Karpas-422 (cell line): ENCODE data around the gene HOXA5. TPM values are rescaled to one million over a fixed set of nuclear protein-coding genes. Genes with fewer than 3 reads are reported as not detected.

Experiments
- DNase-seq: peaks from one replicate; pipeline ENCODE4 v3.0.0-alpha.2; 2015
- H2AFZ ChIP-seq: fragments of 200-600 bp; sonication (generic); 2 replicates; pipeline ENCODE4 v1.6.1; 2014; ENCODE audit warnings: antibody characterized with exemption, low read length, mixed read lengths
- H3K27ac ChIP-seq: fragments of 200-600 bp; sonication (generic); 2 replicates; pipeline ENCODE4 v1.5.1; 2014; ENCODE audit warnings: mild to moderate bottlenecking, low read length, moderate library complexity
- H3K27me3 ChIP-seq: fragments of 200-600 bp; sonication (generic); 2 replicates; pipeline ENCODE4 v1.6.1; 2014; ENCODE audit warnings: low read length, mixed read lengths
- H3K36me3 ChIP-seq: fragments of 200-600 bp; sonication (generic); 2 replicates; pipeline ENCODE4 v1.6.1; 2014; ENCODE audit warnings: low read length, mixed read lengths; ENCODE audit not compliant: insufficient read depth
- H3K4me1 ChIP-seq: fragments of 200-600 bp; sonication (generic); 2 replicates; pipeline ENCODE4 v1.6.1; 2014; ENCODE audit warnings: mild to moderate bottlenecking, low read length, mixed read lengths
- H3K4me2 ChIP-seq: fragments of 200-600 bp; sonication (generic); 2 replicates; pipeline ENCODE4 v1.6.1; 2014; ENCODE audit warnings: low read length, low read depth, mild to moderate bottlenecking; ENCODE audit not compliant: poor library complexity, severe bottlenecking
- H3K4me3 ChIP-seq: fragments of 200-600 bp; sonication (generic); 2 replicates; pipeline ENCODE4 v1.5.1; 2014; ENCODE audit warnings: mild to moderate bottlenecking, antibody characterized with exemption, low read length, mixed read lengths
- H3K79me2 ChIP-seq: fragments of 200-600 bp; sonication (generic); 2 replicates; pipeline ENCODE4 v1.6.1; 2014; ENCODE audit warnings: mild to moderate bottlenecking, low read length, mixed read lengths
- H3K9ac ChIP-seq: fragments of 200-600 bp; sonication (generic); 2 replicates; pipeline ENCODE4 v1.6.0; 2014; ENCODE audit warnings: low read length
- H3K9me2 ChIP-seq: fragments of 200-600 bp; sonication (generic), shearing (Covaris generic); replicated peaks from 2 replicates; pipeline ENCODE4 v1.6.0; 2014; ENCODE audit warnings: mild to moderate bottlenecking, low read length, moderate library complexity; ENCODE audit not compliant: insufficient read depth
- H3K9me3 ChIP-seq: fragments of 300-700, 200-600 bp; sonication (generic); 2 replicates; pipeline ENCODE4 v1.6.1; 2014; ENCODE audit warnings: low read length, mixed read lengths
- H4K20me1 ChIP-seq: fragments of 200-600 bp; sonication (generic); 2 replicates; pipeline ENCODE4 v1.6.1; 2014; ENCODE audit warnings: mild to moderate bottlenecking, antibody characterized with exemption, low read length, low read depth; ENCODE audit not compliant: insufficient read depth
- total RNA-seq: library from RNA; depleted of rRNA; stranded (reverse); fragments of >200 nt; shearing (Covaris generic); gene quantifications from 2 replicates; pipeline ENCODE4 v1.2.3, GENCODE V29; 2014; ENCODE audit warnings: low replicate concordance

Gene HOXA5
- total RNA-seq, 1 experiment from 2014 or later, result 4.1 TPM

DNA sequence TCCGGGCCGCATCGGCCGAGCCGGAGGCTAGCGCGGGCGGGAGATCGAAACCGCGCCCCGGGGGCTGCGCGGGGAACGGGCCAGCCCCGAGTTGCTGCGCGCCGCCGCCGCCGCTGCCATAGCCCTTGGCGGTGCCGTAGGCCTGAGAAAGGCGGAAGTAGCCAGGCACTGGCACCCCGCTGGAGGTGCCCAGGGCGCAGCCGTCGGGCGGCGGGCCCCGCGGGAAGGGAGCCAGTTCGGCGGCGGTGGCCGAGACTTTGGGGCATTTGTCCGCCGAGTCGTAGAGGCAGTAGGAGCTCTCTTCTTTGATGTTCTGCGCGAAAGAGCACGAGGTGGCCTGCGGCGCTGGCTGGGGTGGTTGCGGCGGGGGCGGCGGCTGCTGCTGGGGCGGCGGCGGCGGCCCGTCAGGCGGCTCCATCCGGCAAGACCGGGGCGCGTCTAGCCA lies 30.1 kb upstream of the HOXA5 start:
- Histone ChIP-seq H2AFZ (no peak overlapping the region), H3K4me2 (no peak overlapping the region)
- DNase-seq, result no peak

DNA sequence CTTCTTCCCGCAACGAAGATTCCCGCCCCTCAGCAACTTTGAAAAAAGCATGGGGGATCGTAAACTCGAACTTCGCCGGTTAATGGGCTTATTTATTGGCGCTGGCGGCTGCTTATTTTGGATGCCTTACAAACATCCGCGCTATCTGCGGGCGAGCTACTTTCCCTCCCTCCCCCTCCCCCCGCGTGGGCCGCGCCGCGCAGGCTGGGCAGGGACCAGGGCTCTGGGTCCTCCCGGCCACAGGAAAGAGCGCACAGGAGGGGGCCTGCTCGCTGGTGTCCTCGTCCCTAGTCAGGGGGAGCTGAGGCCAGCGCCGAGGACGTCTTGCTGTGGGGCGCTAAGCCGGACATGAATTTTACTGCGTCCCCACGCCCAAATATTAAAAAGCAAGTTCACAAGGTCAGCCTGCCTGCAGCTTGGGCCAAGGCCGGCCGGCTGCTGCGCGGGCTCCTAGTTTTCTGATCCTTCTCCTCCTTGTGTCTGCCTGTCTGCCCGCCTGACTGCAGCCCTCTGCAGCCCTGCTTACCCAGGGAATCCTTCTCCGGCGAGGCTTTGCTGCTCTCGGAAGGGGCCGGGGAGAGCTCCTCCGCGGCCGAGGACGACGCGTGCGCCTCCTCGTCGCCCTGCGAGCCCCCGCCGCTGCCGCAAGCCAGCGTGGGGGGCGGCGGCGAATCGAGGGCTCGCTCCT lies 29.5 kb upstream of the HOXA5 start:
- no peak overlapping the region for H3K4me3 ChIP-seq
- H3K79me2 ChIP-seq, result no peaks in the 10 kb centered on the region
- H3K9ac ChIP-seq, result no peak overlapping the region

More for the DNA sequence above, 30.1 kb upstream of the HOXA5 start:
- Histone ChIP-seq H3K4me3 (no peak overlapping the region), H3K9me3 (no peaks in the 10 kb centered on the region), H4K20me1 (no peaks in the 10 kb centered on the region), H3K79me2 (no peaks in the 10 kb centered on the region), H3K4me1 (no peaks in the 10 kb centered on the region), H3K36me3 (no peaks in the 10 kb centered on the region), H3K27ac (no peak overlapping the region), H3K9ac (no peak overlapping the region), H3K27me3 (no peaks in the 10 kb centered on the region), H3K9me2 (no peaks in the 10 kb centered on the region)

DNA sequence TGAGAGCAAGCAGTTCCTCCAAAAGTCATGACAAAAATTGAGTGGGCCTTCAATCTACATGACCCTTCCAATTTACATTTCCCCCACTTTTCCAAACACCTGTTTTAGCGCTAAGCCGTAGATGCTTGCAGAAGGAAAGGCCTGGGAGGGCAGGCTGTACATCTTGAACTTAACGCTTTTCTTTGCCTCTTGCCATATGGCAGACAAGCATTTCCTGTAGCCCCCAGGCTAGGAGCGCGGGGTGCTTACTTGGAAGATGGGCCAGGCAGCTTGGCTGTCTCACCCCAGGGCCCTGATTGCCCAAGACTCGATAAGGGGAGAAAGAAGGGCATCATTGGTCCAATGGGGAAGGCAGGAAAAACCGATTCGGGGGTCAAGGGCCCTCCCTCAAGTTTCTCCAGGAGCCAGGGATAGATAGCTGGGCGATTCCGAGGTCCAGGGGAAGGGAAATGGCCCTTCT lies 28.9 kb upstream of the HOXA5 start:
- Histone ChIP-seq H3K4me3 (no peak overlapping the region), H3K9ac (no peak overlapping the region), H3K9me3 (no peaks in the 10 kb centered on the region), H3K4me2 (no peak overlapping the region), H3K27me3 (no peaks in the 10 kb centered on the region), H4K20me1 (no peaks in the 10 kb centered on the region), H3K4me1 (no peaks in the 10 kb centered on the region), H3K9me2 (no peaks in the 10 kb centered on the region), H3K79me2 (no peaks in the 10 kb centered on the region), H3K36me3 (no peaks in the 10 kb centered on the region), H3K27ac (no peak overlapping the region), H2AFZ (no peak overlapping the region)
- DNase-seq, result no peak

More for the DNA sequence above, 29.5 kb upstream of the HOXA5 start:
- no peaks in the 10 kb centered on the region for H3K27me3 ChIP-seq
- no peaks in the 10 kb centered on the region for H3K9me3 ChIP-seq
- no peaks in the 10 kb centered on the region for H3K4me1 ChIP-seq
- H4K20me1 ChIP-seq, result no peaks in the 10 kb centered on the region
- no peak for DNase-seq
- H2AFZ ChIP-seq, result no peak overlapping the region
- no peak overlapping the region for H3K27ac ChIP-seq
- no peaks in the 10 kb centered on the region for H3K36me3 ChIP-seq
- no peak overlapping the region for H3K4me2 ChIP-seq
- no peaks in the 10 kb centered on the region for H3K9me2 ChIP-seq

DNA sequence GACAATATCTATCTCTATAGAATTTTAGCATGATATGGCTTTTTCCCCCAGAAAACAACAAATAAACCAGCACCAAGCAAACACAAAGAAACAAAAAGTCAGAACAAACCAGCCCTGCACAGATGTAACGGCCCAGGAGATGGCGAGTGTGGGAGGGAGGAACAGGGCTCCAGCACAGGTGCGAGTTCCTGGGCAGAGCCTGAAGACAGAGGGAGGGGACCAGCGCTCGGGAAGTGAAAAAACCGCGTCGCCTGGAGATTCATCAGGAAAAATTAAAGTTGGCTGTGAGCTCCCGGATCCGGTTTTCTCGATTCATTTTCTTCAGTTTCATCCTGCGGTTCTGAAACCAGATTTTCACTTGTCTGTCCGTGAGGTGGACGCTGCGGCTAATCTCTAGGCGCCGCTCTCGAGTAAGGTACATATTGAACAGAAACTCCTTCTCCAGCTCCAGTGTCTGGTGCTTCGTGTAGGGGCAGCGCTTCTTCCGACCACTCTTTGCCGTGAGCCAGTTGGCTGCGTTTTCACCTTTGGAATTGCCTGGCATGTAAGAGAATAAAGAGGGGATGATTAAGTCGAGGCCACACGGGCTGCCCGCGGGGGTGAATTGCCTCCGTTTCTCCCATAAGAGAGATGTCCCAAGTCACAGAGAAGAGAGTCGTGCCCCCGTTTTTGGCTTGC lies 28.3 kb upstream of the HOXA5 start:
- no peak overlapping the region for H3K4me3 ChIP-seq
- no peak overlapping the region for H3K4me2 ChIP-seq
- H4K20me1 ChIP-seq, result no peaks in the 10 kb centered on the region
- no peak overlapping the region for H3K27ac ChIP-seq
- no peaks in the 10 kb centered on the region for H3K79me2 ChIP-seq
- no peaks in the 10 kb centered on the region for H3K4me1 ChIP-seq
- H2AFZ ChIP-seq, result no peak overlapping the region
- no peaks in the 10 kb centered on the region for H3K9me2 ChIP-seq
- H3K9me3 ChIP-seq, result no peaks in the 10 kb centered on the region
- no peaks in the 10 kb centered on the region for H3K27me3 ChIP-seq
- no peak for DNase-seq
- H3K36me3 ChIP-seq, result no peaks in the 10 kb centered on the region
- H3K9ac ChIP-seq, result no peak overlapping the region

DNA sequence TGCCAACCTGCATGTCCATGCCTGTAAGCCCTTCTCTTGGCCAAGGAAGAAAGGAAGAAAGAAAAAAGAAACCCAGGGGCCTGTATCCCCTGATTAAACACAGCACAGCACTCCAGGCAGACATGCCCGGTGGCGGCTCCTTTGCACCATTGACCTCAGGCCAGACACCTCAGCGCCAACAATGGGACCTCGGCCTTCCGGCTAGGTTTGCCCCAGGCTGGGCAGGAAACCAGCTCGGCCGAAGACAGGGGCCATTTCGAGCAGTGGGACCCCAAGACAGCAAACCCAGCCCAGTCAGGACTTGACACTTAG lies 27.8 kb upstream of the HOXA5 start:
- H4K20me1 ChIP-seq, result no peaks in the 10 kb centered on the region
- no peaks in the 10 kb centered on the region for H3K4me1 ChIP-seq
- no peak overlapping the region for H2AFZ ChIP-seq
- H3K27ac ChIP-seq, result no peak overlapping the region
- no peak overlapping the region for H3K4me3 ChIP-seq
- no peak overlapping the region for H3K9ac ChIP-seq
- H3K9me2 ChIP-seq, result no peaks in the 10 kb centered on the region
- no peaks in the 10 kb centered on the region for H3K27me3 ChIP-seq
- no peak for DNase-seq
- H3K36me3 ChIP-seq, result no peaks in the 10 kb centered on the region
- no peaks in the 10 kb centered on the region for H3K9me3 ChIP-seq
- H3K79me2 ChIP-seq, result no peaks in the 10 kb centered on the region
- no peak overlapping the region for H3K4me2 ChIP-seq

DNA sequence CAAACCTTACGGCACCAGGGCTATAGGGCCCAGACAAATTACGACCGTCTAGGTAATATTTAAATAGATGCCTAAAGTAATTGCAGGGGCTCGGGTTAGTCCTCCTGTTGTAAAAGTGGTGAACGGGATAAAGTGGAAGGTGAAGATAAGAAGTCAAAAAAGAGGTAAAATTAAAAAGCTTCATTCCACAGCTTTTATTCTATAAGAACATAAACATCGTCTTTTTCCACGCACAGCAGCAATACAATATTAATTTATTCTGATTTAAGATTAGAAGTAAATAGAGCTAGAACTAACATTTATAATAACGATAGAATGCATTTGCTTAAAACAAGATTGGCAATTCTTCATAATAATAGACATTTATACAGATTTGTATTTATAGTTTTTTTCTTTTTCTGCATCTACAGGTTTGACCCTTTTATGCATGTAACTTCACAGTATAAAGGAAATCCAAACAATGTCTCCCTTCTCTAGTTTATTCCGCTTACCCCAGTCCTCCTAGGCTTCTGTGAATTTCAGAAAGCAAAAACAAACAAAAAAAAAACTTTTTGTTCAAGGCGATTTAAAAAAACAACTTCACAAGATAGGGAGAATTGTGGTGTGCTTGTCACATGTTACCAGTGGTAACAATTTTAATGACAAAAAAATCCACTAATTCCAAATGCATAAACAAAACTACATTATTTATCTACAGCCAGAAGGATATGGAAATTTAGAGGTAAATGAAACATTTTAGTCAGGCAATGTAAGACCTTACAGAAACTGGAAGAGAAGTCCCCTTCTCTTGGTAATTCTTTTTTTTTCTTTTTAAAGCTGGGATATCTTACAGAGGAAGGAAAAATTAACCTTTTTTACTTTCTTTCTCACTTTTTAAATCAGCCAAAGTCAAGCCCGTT lies 27.2 kb upstream of the HOXA5 start:
- Histone ChIP-seq H3K9ac (no peak overlapping the region), H3K79me2 (no peaks in the 10 kb centered on the region), H3K4me1 (no peaks in the 10 kb centered on the region), H3K4me3 (no peak overlapping the region), H3K9me3 (no peaks in the 10 kb centered on the region), H3K4me2 (no peak overlapping the region), H3K9me2 (no peaks in the 10 kb centered on the region), H3K27me3 (no peaks in the 10 kb centered on the region), H3K36me3 (no peaks in the 10 kb centered on the region), H4K20me1 (no peaks in the 10 kb centered on the region), H3K27ac (no peak overlapping the region), H2AFZ (no peak overlapping the region)
- no peak for DNase-seq

DNA sequence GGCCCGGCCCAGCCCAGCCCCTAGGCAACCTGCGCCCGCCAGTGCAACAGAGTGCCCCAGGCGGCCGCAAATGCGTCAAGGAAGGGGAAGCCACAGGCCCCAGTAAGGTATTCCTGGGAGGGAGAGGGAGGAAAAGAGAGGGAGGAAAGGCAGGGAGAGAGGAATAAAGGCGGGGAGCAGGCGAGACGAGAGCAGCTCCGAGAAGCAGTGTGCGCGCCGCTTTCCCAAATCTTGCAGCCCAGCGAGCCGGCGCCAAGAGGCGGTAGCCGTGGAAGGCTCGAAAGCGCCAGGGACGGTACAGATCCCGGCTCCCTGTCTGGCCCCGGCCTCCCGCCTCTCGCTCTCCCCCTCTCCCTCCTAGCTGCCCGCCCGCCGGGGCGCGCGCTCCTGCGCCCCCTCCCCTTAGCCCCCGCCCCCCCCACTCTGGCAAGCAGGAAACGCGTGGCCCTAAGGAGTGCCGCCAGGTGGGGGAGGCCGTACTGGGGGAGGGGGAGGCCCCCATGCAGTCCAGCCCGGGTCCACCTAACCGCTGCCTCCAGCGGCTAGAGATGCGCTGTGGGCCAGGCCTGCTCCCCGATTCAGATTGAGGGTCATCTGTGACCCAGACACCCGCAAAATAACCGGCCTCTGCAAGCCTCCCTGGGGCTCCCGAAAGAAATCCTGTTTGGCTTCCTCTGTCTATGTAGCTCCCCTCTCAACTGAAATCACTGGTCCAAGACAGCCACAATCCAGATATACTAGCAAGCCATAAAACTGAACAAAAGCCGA lies 26.4 kb upstream of the HOXA5 start:
- H3K36me3 ChIP-seq, result no peaks in the 10 kb centered on the region
- H3K79me2 ChIP-seq, result no peaks in the 10 kb centered on the region
- H3K9me2 ChIP-seq, result no peaks in the 10 kb centered on the region
- H3K4me2 ChIP-seq, result no peak overlapping the region
- H3K4me1 ChIP-seq, result no peaks in the 10 kb centered on the region
- DNase-seq, result no peak
- H2AFZ ChIP-seq, result no peak overlapping the region
- no peak overlapping the region for H3K27ac ChIP-seq
- no peak overlapping the region for H3K9ac ChIP-seq
- no peaks in the 10 kb centered on the region for H4K20me1 ChIP-seq
- H3K9me3 ChIP-seq, result no peaks in the 10 kb centered on the region
- no peak overlapping the region for H3K4me3 ChIP-seq
- no peaks in the 10 kb centered on the region for H3K27me3 ChIP-seq
